ENCODE measurements around the gene PHGDH. TPM values are rescaled to one million over a fixed set of nuclear protein-coding genes. Genes with fewer than 3 reads are reported as not detected.

PHGDH gene
- total and polyA plus RNA-seq, 2 experiments from 2014 or later, result 86.9 to 89.8 TPM

GRCh38 chr1:119772298-119772697, 60.6 kb downstream of the PHGDH start:
- TF ChIP-seq, protein P1, sequence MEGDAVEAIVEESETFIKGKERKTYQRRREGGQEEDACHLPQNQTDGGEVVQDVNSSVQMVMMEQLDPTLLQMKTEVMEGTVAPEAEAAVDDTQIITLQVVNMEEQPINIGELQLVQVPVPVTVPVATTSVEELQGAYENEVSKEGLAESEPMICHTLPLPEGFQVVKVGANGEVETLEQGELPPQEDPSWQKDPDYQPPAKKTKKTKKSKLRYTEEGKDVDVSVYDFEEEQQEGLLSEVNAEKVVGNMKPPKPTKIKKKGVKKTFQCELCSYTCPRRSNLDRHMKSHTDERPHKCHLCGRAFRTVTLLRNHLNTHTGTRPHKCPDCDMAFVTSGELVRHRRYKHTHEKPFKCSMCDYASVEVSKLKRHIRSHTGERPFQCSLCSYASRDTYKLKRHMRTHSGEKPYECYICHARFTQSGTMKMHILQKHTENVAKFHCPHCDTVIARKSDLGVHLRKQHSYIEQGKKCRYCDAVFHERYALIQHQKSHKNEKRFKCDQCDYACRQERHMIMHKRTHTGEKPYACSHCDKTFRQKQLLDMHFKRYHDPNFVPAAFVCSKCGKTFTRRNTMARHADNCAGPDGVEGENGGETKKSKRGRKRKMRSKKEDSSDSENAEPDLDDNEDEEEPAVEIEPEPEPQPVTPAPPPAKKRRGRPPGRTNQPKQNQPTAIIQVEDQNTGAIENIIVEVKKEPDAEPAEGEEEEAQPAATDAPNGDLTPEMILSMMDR (IDR thresholded peaks at IDR 0.05; ENCODE audit: low read depth, low read length), result no peak
- no peak for DNase-seq (ENCODE audit: low read depth in 1 of 2, low spot score in 1 of 2)

GRCh38 chr1:119773711-119774241, 62.0 kb downstream of the PHGDH start:
- Histone ChIP-seq H3K9me3 (ENCODE audit: low read depth) (no peaks in the 10 kb centered on the region), H3K27ac (peak overlapping the region; percentile 21), H3K4me3 (no peak overlapping the region), H3K36me3 (no peaks in the 10 kb centered on the region), H3K4me1 (ENCODE audit: low read depth) (peaks cover 22% of the 10 kb centered on the region), H3K27me3 (no peaks in the 10 kb centered on the region)
- DNase-seq (ENCODE audit: low read depth in 1 of 2, low spot score in 1 of 2), result peak; percentile 59 to 78
- TF ChIP-seq, protein P1 (IDR thresholded peaks at IDR 0.05; ENCODE audit: low read depth, low read length), result no peak

More at GRCh38 chr1:119772298-119772697, 60.6 kb downstream of the PHGDH start:
- no peak overlapping the region for H3K4me3 ChIP-seq
- H3K9me3 ChIP-seq (ENCODE audit: low read depth), result no peaks in the 10 kb centered on the region
- H3K27ac ChIP-seq, result no peak overlapping the region
- no peaks in the 10 kb centered on the region for H3K36me3 ChIP-seq
- H3K4me1 ChIP-seq (ENCODE audit: low read depth), result peaks cover 22% of the 10 kb centered on the region
- no peaks in the 10 kb centered on the region for H3K27me3 ChIP-seq

- no peaks in the 10 kb centered on the region for H3K36me3 ChIP-seq
- H3K9me3 ChIP-seq (ENCODE audit: low read depth), result no peaks in the 10 kb centered on the region
- H3K27me3 ChIP-seq, result no peaks in the 10 kb centered on the region
- DNase-seq (ENCODE audit: low read depth in 1 of 2, low spot score in 1 of 2), result no peak
- TF ChIP-seq, protein P1 (IDR thresholded peaks at IDR 0.05; ENCODE audit: low read depth, low read length), result no peak
- H3K4me3 ChIP-seq, result no peak overlapping the region
- H3K27ac ChIP-seq, result no peak overlapping the region
- peaks cover 22% of the 10 kb centered on the region for H3K4me1 ChIP-seq (ENCODE audit: low read depth)
Observed at GRCh38 chr1:119774746-119775490, 63.2 kb downstream of the PHGDH start.

DNA sequence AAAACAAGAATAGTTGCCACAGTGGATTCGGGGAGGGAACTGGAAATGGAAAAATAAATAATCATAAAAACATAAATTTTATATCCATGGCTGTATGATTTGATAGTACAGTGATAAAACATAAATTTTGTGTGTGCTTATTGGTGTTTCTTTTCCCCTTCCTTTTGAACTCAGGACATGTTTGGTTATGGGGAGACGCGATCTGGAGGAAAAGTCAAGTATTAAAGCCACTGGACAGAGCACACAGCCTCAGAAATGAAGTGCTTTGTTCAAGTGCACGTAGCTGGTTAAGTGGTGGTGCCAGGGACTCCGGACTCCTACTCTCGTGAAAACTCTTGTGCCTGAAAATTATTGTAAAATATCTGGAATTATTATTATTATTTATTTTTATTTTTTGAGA, 66.6 kb downstream of the PHGDH start:
- H3K9me3 ChIP-seq (ENCODE audit: low read depth), result no peaks in the 10 kb centered on the region
- H3K27ac ChIP-seq, result no peak overlapping the region
- TF ChIP-seq, protein P1 (IDR thresholded peaks at IDR 0.05; ENCODE audit: low read depth, low read length), result no peak
- H3K27me3 ChIP-seq, result no peaks in the 10 kb centered on the region
- H3K36me3 ChIP-seq, result no peaks in the 10 kb centered on the region
- no peak for DNase-seq (ENCODE audit: low read depth in 1 of 2, low spot score in 1 of 2)
- no peak overlapping the region for H3K4me3 ChIP-seq
- H3K4me1 ChIP-seq (ENCODE audit: low read depth), result peaks cover 14% of the 10 kb centered on the region

- TF ChIP-seq, protein P1 (IDR thresholded peaks at IDR 0.05; ENCODE audit: low read depth, low read length), result no peak
- H3K27me3 ChIP-seq, result no peaks in the 10 kb centered on the region
- no peak for DNase-seq (ENCODE audit: low read depth in 1 of 2, low spot score in 1 of 2)
- peaks cover 7% of the 10 kb centered on the region for H3K4me1 ChIP-seq (ENCODE audit: low read depth)
- H3K27ac ChIP-seq, result no peak overlapping the region
- H3K4me3 ChIP-seq, result no peak overlapping the region
- H3K36me3 ChIP-seq, result no peaks in the 10 kb centered on the region
- no peaks in the 10 kb centered on the region for H3K9me3 ChIP-seq (ENCODE audit: low read depth)
Observed at GRCh38 chr1:119778886-119779560, 67.3 kb downstream of the PHGDH start.
